Embryonic facial prominence (tissue), 1 donor: ENCODE results near the gene EXOC7.
"Not testable (repeated sequence)": the region's sequence is repeated elsewhere in the genome, so short reads cannot be mapped to it uniquely, and the experiment has no call there.

ENCODE experiments used
- DNase-seq: peaks from one replicate; pipeline ENCODE4 v3.0.0-alpha.2; 2016; ENCODE audit errors: extremely low spot score

EXOC7 gene

GRCh38 chr17:76044475-76045007 lies 59.0 kb downstream of the EXOC7 start:
- DNase-seq = not testable (repeated sequence)

GRCh38 chr17:76042868-76043267 lies 60.7 kb downstream of the EXOC7 start:
- not testable (repeated sequence) for DNase-seq

GRCh38 chr17:76040376-76040775 lies 63.2 kb downstream of the EXOC7 start:
- no peak for DNase-seq

GRCh38 chr17:76039121-76039520 lies 64.5 kb downstream of the EXOC7 start:
- DNase-seq = no peak

GRCh38 chr17:76038050-76038449 lies 65.5 kb downstream of the EXOC7 start:
- no peak for DNase-seq

- no peak for DNase-seq
Measured at GRCh38 chr17:76036497-76037261, 66.9 kb downstream of the EXOC7 start.

GRCh38 chr17:76034428-76035350 lies 68.9 kb downstream of the EXOC7 start:
- no peak for DNase-seq

GRCh38 chr17:76033139-76033538 lies 70.4 kb downstream of the EXOC7 start:
- DNase-seq = no peak

GRCh38 chr17:76032780-76033108 lies 70.8 kb downstream of the EXOC7 start:
- no peak for DNase-seq

GRCh38 chr17:76032073-76032779 lies 71.4 kb downstream of the EXOC7 start:
- DNase-seq = no peak
